NCI-H748 treated with DMSO at 0.1 percent for 48 hours (cell line): Measurements from ENCODE around the gene ANGPTL7.

Source experiments
- DNase-seq: peaks from one replicate; lab custom pipeline; 2025; lab: John Stamatoyannopoulos, UW

Gene ANGPTL7

DNA sequence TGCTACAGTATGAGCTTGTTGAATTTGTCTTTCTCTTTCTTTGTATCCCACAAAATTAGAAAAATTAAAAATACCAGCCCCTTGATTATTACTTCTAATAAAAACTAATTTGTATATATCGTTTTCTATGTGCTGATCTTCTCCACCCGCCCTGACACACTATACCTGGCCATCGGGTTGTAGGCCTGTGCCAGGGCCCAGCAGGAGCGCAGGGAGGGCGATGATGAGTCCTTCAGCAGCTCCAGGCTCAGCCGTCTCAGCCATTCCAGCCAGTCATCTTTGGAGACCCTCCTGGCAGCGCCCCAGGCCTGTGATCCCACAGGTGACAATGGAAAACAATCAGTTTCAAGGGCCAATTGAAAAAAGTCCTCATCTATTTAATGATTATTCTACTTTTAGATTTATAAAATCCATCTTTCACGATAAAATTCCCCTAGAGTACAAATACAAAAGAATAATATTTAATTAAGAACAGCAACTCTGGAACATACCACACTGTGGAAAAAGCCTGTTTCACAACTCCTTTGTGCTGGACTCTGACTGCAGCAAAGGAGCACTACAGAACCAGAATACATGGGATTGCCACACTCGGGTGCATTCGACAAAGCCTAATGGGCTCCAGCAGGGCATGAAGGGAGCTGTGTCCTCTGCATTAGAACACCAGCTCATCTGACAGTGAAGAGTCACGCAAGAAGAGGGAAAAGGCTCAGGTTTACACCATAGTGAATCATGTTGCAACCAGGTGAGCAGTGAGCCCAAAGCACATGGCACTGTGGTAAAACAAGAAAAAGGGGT is 15.4 kb downstream of the ANGPTL7 start:
- DNase-seq: no peak

GRCh38 chr1:11207898-11208611 is 18.9 kb downstream of the ANGPTL7 start:
- DNase-seq: no peak

DNA sequence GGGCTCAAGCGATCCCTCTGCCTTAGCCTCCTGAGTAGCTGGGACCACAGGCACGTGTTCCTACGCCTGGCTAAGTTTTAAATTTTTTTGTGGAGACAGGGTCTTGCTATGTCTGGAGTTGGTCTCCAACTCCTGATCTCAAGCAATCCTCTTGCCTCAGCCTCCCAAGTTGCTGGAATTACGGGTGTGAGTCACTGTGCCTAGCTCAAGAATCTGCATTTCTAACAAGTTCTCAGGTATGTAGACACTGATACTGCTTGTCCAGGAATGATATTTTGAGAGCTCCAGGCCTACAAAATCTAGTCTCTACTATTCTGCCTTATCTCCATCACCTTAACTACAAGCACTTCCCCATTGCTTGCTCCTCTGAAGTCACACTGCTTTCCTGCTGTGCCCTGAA is 22.3 kb downstream of the ANGPTL7 start:
- no peak for DNase-seq

DNA sequence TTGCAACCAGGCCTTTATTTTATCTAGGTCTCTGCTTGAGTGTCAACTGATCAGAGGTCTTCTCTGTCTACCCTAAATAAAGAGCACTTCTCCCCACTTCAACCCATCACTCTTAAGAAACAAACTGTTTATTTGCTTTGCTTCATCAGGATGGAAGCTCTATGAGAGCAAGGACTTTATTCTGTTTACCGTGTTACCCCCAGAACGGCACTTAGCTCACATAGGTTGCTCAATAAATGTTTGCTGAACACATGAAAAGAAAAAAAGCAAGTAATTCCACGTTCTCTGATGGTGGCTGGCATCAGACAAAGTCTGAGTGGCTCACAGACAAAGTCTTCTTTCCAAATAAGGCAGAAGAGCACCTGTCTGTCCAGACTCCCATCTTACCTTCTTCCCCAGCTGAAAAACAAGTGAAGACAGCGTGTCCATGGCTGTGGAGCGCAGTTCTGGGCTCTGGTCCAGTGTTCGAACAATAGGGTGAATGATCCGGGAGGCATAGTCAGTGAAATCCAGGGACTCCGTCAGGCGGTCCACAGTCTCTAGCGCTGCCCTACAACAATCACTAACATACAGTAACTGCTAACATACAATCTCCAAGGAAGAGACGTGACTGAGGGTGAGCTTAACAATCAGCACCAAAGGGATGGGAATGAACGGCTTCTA is 22.9 kb downstream of the ANGPTL7 start:
- DNase-seq: no peak

- no peak for DNase-seq
Observed at GRCh38 chr1:11214698-11215380, 25.7 kb downstream of the ANGPTL7 start.

DNA sequence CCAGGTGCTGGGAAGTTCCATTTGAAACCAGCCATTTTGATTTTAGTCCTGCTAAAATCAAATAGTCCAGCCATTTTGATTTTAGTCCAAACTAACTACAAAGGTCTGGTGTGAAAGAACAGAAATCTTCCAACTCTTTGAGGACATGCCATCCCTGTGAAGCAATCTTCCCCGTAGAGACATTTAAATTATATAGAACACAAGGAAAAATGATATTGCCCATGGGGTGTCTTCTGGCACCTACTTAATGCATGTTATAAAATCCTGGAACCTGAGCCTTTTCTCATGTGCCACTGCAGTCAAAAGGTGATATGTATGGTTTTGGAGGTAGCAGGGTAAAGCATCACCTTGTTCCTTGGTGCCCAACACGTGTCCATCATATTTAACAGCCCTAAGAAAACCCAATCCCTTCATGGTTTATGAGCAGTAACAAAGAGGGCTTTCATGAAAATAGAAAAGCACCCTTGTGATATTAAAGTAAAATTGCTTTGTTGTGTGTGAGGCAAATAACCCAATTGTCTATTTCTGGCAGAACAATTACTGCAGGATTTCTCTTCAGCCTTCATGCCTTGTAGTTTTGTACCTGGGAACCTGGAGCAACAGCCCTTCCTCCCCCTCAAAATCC is 26.3 kb downstream of the ANGPTL7 start:
- no peak for DNase-seq

DNA sequence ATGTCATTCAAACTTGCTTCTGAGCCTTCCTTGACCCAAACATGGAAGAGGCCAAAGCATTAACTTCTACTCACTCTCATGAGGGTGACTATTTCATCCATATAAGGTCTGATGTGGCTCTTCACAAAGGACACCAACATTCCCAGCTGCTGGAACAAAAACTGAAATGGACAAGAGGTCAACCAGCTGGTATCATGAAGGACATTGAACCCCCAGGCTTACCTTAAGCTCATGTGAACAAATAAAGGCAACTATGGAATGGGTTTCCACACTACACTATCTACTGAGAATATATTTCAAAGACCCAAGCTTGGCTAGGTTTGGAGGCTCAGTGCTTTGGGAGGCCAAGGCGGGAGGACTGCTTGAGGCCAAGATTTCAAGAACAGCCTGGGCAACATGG is 26.9 kb downstream of the ANGPTL7 start:
- no peak for DNase-seq

GRCh38 chr1:11227106-11228077 is 38.2 kb downstream of the ANGPTL7 start:
- no peak for DNase-seq

DNA sequence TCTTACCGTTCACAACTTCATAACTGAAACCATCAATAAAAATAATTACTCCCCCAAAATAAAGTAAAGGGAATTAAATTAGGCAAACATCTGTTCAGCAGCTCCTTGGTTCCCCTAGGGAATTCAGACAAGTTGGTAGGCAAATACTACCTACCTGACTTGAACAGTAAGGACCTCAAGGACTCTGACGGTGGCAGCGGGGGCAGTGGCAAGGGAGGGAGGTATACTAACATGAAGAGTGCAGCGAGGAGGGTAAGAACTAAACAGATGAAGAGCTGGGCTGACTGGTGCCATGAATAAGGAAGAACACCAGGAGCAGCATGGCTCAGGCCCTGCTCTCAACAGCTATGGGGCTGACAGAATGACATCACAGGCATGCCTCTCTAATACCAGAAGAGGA is 40.0 kb downstream of the ANGPTL7 start:
- DNase-seq: no peak

DNA sequence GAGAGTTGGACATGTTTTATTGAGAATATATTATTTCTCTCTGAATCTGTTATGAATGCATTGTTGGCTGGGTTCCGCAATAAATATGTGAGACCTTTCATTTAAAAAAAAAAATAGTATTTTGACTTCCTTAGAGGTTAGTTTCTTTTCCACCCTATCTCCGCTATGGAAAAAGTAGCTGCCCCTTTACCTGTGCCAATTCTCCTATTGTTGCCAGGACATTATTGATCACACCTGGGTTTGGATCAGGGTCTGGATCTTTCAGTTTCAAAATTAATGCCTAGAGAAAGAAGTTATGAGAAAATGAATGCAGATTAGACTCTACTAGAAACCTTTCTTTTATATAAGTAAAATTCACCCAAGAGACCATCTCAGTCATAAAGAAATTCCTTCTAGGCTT is 44.1 kb downstream of the ANGPTL7 start:
- DNase-seq: no peak

GRCh38 chr1:11237356-11237755 is 48.2 kb downstream of the ANGPTL7 start:
- no peak for DNase-seq

DNA sequence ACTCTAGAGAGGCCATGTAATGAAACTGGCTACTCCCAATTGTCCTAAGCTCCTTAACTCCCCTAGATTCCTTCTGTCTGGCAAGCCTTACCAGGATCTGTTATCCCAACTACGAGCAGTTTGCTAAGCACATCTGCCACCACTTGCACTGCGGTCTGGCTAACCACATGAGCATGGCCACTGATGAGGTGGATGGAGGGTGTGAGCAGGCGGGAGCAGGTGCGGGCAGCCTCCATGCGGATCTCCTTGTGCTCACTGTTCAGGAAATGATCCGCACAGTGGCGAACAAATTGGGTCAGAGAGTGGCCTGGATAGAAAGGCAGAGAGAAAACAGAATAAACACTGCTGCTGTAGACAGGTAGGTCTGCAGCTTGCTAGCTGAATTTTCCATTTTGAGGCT is 49.2 kb downstream of the ANGPTL7 start:
- no peak for DNase-seq

GRCh38 chr1:11245248-11245647 is 56.1 kb downstream of the ANGPTL7 start:
- DNase-seq: no peak
